Activated CD4-positive, alpha-beta T cell treated with anti-CD3 and anti-CD28 coated beads, Interleukin-2, amount 10 ng/mL, durations not matched to agents 7 days and 5 days (primary cell): ENCODE data around the gene ETV2. TPM values are rescaled to one million over a fixed set of nuclear protein-coding genes. Genes with fewer than 3 reads are reported as not detected.
"Not testable (repeated sequence)": the region's sequence is repeated elsewhere in the genome, so short reads cannot be mapped to it uniquely, and the experiment has no call there.

ENCODE experiments used
- CTCF ChIA-PET: fragments of 350-600 bp; sonication (Branson Sonifier 250); formaldehyde crosslinking; loops from one replicate; lab custom pipeline; 2021; ENCODE audit warnings: antibody characterized with exemption; lab: Charles Lee
- POLR2A ChIA-PET: fragments of 350-600 bp; sonication (Branson Sonifier 250); formaldehyde crosslinking; loops from one replicate; lab custom pipeline; 2021; ENCODE audit warnings: antibody characterized with exemption; lab: Charles Lee
- DNase-seq: peaks from one replicate; pipeline ENCODE4 v3.0.0-alpha.2; 2020
- H3K27ac Mint-ChIP-seq: one replicate; pipeline ENCODE4 v1.8.0; 2021; ENCODE audit warnings: mild to moderate bottlenecking, moderate library complexity, mixed read lengths
- H3K27me3 Mint-ChIP-seq: one replicate; pipeline ENCODE4 v1.8.0; 2021; ENCODE audit warnings: mixed read lengths
- H3K36me3 Mint-ChIP-seq: one replicate; pipeline ENCODE4 v1.8.0; 2021; ENCODE audit warnings: low read depth, mixed read lengths
- H3K4me1 Mint-ChIP-seq: one replicate; pipeline ENCODE4 v1.8.0; 2021; ENCODE audit warnings: mixed read lengths
- H3K4me3 Mint-ChIP-seq: one replicate; pipeline ENCODE4 v1.8.0; 2021; ENCODE audit warnings: mild to moderate bottlenecking, moderate library complexity, mixed read lengths
- H3K9me3 Mint-ChIP-seq: one replicate; pipeline ENCODE4 v1.8.0; 2021; ENCODE audit warnings: mixed read lengths
- total RNA-seq, 2 experiments: library from RNA; stranded (reverse); gene quantifications; one replicate each; pipeline ENCODE4 v1.2.3, GENCODE V29; 2021

Gene ETV2
- total RNA-seq, 2 experiments from 2014 or later = 0.84 to 1.9 TPM

DNA sequence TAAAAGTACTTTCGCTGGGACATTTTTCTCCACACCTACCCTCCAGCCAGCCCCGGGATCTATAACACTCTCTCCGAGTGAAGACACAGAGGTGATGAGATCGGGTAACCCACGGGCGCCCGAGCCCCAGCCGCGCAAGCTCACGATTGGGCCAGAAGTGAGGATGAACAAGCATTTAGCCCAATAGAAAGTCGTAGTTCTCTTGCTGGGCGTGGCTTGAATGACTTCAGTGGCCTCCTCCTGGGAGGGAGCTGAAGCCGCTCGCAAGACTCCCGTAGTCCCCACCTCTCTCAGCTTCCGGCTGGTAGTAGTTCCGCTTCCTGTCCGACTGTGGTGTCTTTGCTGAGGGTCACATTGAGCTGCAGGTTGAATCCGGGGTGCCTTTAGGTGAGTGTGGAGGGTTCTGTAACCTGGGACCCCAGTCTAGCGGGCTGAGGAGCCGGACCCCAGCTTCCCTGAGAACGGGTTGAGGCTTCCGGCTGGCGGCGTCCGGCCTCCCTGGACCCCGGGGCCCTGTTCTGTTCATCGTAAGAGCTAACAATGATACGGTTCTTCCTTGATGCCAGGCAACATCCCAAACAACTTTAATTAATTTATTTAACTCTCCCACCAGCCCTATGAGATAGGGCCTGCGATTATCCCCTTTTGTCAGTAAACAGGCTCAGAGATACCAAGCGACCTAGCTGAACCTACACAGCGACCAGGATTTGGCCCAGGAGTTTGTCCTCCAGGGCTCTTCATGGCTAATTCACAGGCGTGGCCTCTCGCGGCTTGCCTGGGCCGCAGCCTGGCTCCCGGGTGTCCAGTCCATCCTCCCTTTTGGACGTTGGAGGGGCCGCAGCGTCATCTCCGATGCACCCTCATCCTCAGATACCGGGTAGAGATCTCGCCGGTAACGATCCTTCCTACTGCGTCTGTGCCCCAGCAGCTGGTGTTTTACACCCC, 6.7 kb downstream of the ETV2 start, which contains the start of gene COX6B1:
COX6B1 (plus strand) TSS at position 307 of the 945 bp plus-strand sequence. CDS start 2,921 bp downstream, outside the sequence.
- POLR2A ChIA-PET = interaction anchor here (0.6 to 1.2 kb wide), 4 partner anchors 17 to 172 kb away, joined by 3 to 5 read pairs (median 4); partner anchors contain the start of gene HAUS5
- Mint-ChIP-seq H3K4me1 (peaks cover 45% of the 10 kb centered on the region), H3K27me3 (no peaks in the 10 kb centered on the region), H3K36me3 (peaks cover 15% of the 10 kb centered on the region), H3K9me3 (no peaks in the 10 kb centered on the region), H3K4me3 (peak within 1 kb of the TSS; percentile 86), H3K27ac (peak within 1 kb of the TSS; percentile 91)
- DNase-seq = peak; percentile 98
- CTCF ChIA-PET = interaction anchor here (1.3 to 1.8 kb wide), 4 partner anchors 10 to 99 kb away, joined by 3 to 8 read pairs (median 5); no protein-coding TSS in a partner anchor

- Mint-ChIP-seq H3K9me3 (no peaks in the 10 kb centered on the region), H3K4me3 (no peak overlapping the region), H3K27me3 (no peaks in the 10 kb centered on the region), H3K27ac (peak overlapping the region; percentile 62), H3K4me1 (peaks cover 34% of the 10 kb centered on the region), H3K36me3 (peaks cover 27% of the 10 kb centered on the region)
- DNase-seq = no peak
- ChIA-PET CTCF (no interaction called here), POLR2A (interaction anchor here (0.6 to 0.7 kb wide), 2 partner anchors 164 to 433 kb away, joined by 3 read pairs; no protein-coding TSS in a partner anchor)
Observed at GRCh38 chr19:35650581-35650980, 9.0 kb downstream of the ETV2 start.

DNA sequence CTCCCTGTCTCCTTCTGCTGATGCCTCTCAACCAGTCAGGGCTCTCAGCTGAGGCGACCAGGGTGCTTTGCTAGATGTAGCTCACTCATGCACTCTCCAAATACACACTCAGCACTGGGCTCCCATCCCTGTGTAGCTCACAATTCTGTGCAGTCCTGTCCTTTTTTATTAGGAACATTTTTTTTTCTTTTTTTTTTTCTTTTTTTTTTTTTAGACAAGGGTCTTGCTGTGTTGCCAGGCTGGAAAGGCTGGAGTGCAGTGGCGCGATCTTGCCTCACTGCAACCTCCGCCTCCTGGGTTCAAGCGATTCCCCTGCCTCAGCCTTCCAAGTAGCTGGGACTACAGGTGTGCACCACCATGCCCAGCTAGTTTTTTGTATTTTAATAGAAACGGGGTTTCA, 13.3 kb downstream of the ETV2 start:
- H3K27ac Mint-ChIP-seq, H3K4me3 Mint-ChIP-seq, DNase-seq, POLR2A ChIA-PET, H3K9me3 Mint-ChIP-seq, H3K27me3 Mint-ChIP-seq: not testable (repeated sequence)
- Mint-ChIP-seq H3K4me1 (peaks cover 22% of the 10 kb centered on the region), H3K36me3 (peaks cover 48% of the 10 kb centered on the region)
- CTCF ChIA-PET = interaction anchor here (0.6 to 1.0 kb wide), 3 partner anchors 11 to 76 kb away, joined by 3 read pairs; no protein-coding TSS in a partner anchor

DNA sequence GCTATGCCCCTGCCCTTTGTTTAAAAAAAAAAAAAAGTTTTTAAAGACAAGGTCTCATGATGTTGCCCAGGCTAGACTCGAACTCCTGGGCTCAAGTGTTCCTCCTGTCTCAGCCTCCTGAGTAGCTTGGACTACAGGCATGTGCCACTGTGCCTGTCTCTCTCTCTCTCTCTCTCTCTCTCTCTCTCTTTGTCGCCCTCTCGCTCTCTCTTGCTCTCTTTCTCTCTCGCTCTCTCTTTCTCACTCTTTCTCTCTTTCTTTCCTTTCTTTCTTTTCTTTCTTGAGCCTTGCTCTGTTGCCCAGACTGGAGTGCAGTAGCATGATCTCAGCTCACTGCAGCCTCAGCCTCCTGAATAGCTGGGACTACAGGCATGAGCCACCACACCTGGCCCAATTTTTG, 14.1 kb downstream of the ETV2 start:
- Mint-ChIP-seq H3K4me1 (peaks cover 16% of the 10 kb centered on the region), H3K27ac (no peak overlapping the region), H3K36me3 (peaks cover 48% of the 10 kb centered on the region)

GRCh38 chr19:35656700-35657099, 15.2 kb downstream of the ETV2 start:
- POLR2A ChIA-PET = no interaction called here
- no peaks in the 10 kb centered on the region for H3K27me3 Mint-ChIP-seq
- CTCF ChIA-PET = interaction anchor here (0.6 to 1.3 kb wide), 3 partner anchors 17 to 179 kb away, joined by 3 to 4 read pairs (median 3); no protein-coding TSS in a partner anchor
- peaks cover 47% of the 10 kb centered on the region for H3K36me3 Mint-ChIP-seq
- peaks cover 7% of the 10 kb centered on the region for H3K4me1 Mint-ChIP-seq
- no peak for DNase-seq
- no peak overlapping the region for H3K4me3 Mint-ChIP-seq
- H3K9me3 Mint-ChIP-seq = no peaks in the 10 kb centered on the region
- no peak overlapping the region for H3K27ac Mint-ChIP-seq

More for the DNA sequence above, 14.1 kb downstream of the ETV2 start:
- Mint-ChIP-seq H3K4me3 (no peak overlapping the region), H3K9me3 (no peaks in the 10 kb centered on the region), H3K27me3 (no peaks in the 10 kb centered on the region)
- no peak for DNase-seq
- ChIA-PET CTCF (interaction anchor here (0.6 to 1.0 kb wide), 4 partner anchors 11 to 229 kb away, joined by 3 to 5 read pairs (median 3); no protein-coding TSS in a partner anchor), POLR2A (no interaction called here)

GRCh38 chr19:35657904-35658700, 16.6 kb downstream of the ETV2 start:
- Mint-ChIP-seq H3K4me3 (no peak overlapping the region), H3K27ac (no peak overlapping the region), H3K27me3 (no peaks in the 10 kb centered on the region), H3K36me3 (peaks cover 51% of the 10 kb centered on the region), H3K9me3 (no peaks in the 10 kb centered on the region), H3K4me1 (peaks cover 4% of the 10 kb centered on the region)
- CTCF ChIA-PET = interaction anchor here (0.5 to 1.5 kb wide), 4 partner anchors 10 to 445 kb away, joined by 3 to 5 read pairs (median 3); partner anchors contain the start of gene COX6B1
- no peak for DNase-seq
- POLR2A ChIA-PET = no interaction called here

GRCh38 chr19:35661995-35662340, 20.4 kb downstream of the ETV2 start:
- no peak for DNase-seq
- Mint-ChIP-seq H3K36me3 (peaks cover 39% of the 10 kb centered on the region), H3K27me3 (no peaks in the 10 kb centered on the region), H3K4me1 (no peaks in the 10 kb centered on the region), H3K4me3 (no peak overlapping the region), H3K27ac (no peak overlapping the region), H3K9me3 (no peaks in the 10 kb centered on the region)
- POLR2A ChIA-PET = no interaction called here
- CTCF ChIA-PET = interaction anchor here (0.6 to 1.1 kb wide), 2 partner anchors 12 to 39 kb away, joined by 3 read pairs; no protein-coding TSS in a partner anchor

DNA sequence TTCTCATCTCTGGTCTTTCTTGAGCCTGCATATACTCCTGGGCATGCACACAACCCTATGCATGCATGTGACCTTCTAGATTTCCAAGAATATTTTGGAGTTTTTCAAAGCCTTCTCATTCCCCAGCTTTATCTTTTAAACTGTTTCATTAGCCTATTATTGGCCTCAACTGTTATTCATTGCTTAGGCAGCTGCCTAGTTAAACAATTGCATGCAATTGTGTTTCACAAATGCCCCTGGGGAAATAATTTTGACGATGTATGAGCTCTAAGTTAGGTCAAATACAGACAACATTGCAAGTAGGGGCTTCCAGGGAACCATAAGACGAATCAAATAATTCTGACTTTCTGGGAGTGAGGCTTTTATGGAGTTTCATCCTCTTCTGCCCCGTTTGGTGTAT, 22.4 kb downstream of the ETV2 start:
- ChIA-PET CTCF (no interaction called here), POLR2A (interaction anchor here (0.7 kb wide), 1 partner anchor 67 kb away, joined by 3 read pairs; no protein-coding TSS in a partner anchor)
- H3K9me3 Mint-ChIP-seq = no peaks in the 10 kb centered on the region
- no peak for DNase-seq
- H3K27ac Mint-ChIP-seq = no peak overlapping the region
- H3K36me3 Mint-ChIP-seq = peaks cover 26% of the 10 kb centered on the region
- H3K4me3 Mint-ChIP-seq = no peak overlapping the region
- H3K27me3 Mint-ChIP-seq = peaks cover 2% of the 10 kb centered on the region
- H3K4me1 Mint-ChIP-seq = no peaks in the 10 kb centered on the region

- Mint-ChIP-seq H3K4me1 (no peaks in the 10 kb centered on the region), H3K9me3 (no peaks in the 10 kb centered on the region), H3K4me3 (no peak overlapping the region), H3K36me3 (peaks cover 23% of the 10 kb centered on the region), H3K27me3 (peaks cover 11% of the 10 kb centered on the region), H3K27ac (no peak overlapping the region)
- CTCF ChIA-PET = no interaction called here
- POLR2A ChIA-PET = no interaction called here
- DNase-seq = no peak
Observed at GRCh38 chr19:35665157-35665556, 23.6 kb downstream of the ETV2 start.

DNA sequence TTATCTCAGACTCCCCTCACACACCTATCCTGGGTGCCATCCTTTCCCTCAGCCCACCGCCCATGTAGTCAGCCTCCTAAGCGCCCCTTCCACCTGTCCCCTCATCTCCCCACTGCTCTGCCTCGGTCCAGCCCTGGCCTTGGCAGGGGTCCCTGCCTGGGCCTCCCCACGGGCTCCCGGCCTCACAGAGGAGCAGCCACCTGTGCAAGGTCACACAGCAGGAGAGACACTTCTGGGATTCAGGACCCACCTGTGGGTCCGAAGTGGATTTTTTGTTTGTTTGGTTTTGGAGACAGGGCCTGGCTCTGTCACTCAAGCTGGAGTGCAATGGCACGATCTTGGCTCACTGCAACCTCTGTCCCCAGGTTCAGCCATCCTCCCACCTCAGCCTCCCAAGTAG, 24.1 kb downstream of the ETV2 start:
- ChIA-PET CTCF (no interaction called here), POLR2A (no interaction called here)
- Mint-ChIP-seq H3K4me3 (no peak overlapping the region), H3K36me3 (peaks cover 23% of the 10 kb centered on the region), H3K9me3 (no peaks in the 10 kb centered on the region), H3K27me3 (peaks cover 12% of the 10 kb centered on the region), H3K27ac (no peak overlapping the region), H3K4me1 (no peaks in the 10 kb centered on the region)
- no peak for DNase-seq

- H3K4me1 Mint-ChIP-seq = no peaks in the 10 kb centered on the region
- DNase-seq = no peak
- ChIA-PET POLR2A (no interaction called here), CTCF (interaction anchor here (0.9 kb wide), 1 partner anchor 13 kb away, joined by 3 read pairs; no protein-coding TSS in a partner anchor)
- no peaks in the 10 kb centered on the region for H3K9me3 Mint-ChIP-seq
- peaks cover 16% of the 10 kb centered on the region for H3K27me3 Mint-ChIP-seq
- no peak within 1 kb of the TSS for H3K4me3 Mint-ChIP-seq
- no peak within 1 kb of the TSS for H3K27ac Mint-ChIP-seq
- peaks cover 19% of the 10 kb centered on the region for H3K36me3 Mint-ChIP-seq
Observed at GRCh38 chr19:35666251-35666913, 24.8 kb downstream of the ETV2 start, which contains the start of gene UPK1A. TSS of gene UPK1A (plus strand) at chr19:35666517. CDS start at chr19:35666813, 296 bp downstream.

DNA sequence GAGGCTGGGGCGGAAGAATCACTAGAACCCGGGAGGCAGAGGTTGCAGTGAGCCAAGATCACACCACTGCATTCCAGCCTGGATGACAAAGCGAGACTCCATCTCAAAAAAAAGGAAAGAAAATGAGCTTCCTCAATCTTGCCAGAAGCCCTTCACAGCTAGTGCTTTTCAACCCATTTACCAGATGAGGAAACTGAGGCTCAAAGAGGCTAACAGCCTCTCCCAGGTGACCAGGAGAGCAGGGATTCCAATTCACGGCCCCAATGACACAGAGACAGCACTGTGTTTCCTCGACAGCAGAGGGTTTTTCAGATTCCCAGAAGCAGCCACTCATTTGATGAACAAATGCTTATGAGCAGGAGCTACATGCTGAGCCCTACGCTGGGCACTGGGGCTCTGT, 28.0 kb downstream of the ETV2 start:
- H3K36me3 Mint-ChIP-seq = peaks cover 2% of the 10 kb centered on the region
- no peak overlapping the region for H3K4me3 Mint-ChIP-seq
- ChIA-PET POLR2A (no interaction called here), CTCF (interaction anchor here (1.2 kb wide), 1 partner anchor 8 kb away, joined by 3 read pairs; no protein-coding TSS in a partner anchor)
- H3K27me3 Mint-ChIP-seq = peaks cover 32% of the 10 kb centered on the region
- no peaks in the 10 kb centered on the region for H3K9me3 Mint-ChIP-seq
- no peak for DNase-seq
- H3K4me1 Mint-ChIP-seq = peaks cover 7% of the 10 kb centered on the region
- H3K27ac Mint-ChIP-seq = no peak overlapping the region
